ENCODE data around the gene EPN2.

- TF ChIP-seq CTCF (IDR thresholded peaks at IDR 0.05) (no peak), POLR2A (IDR thresholded peaks at IDR 0.05) (no peak)
Observed at GRCh38 chr17:19361944-19362276, 124.7 kb downstream of the EPN2 start.
